ENCODE results near the gene COG7. TPM values are rescaled to one million over a fixed set of nuclear protein-coding genes. Genes with fewer than 3 reads are reported as not detected.
"Not testable (repeated sequence)": the region's sequence is repeated elsewhere in the genome, so short reads cannot be mapped to it uniquely, and the experiment has no call there.

Gene COG7
- polyA plus RNA-seq (ENCODE audit: insufficient read length in 3 of 3), result 10 to 100 TPM; 21.7 to 25.2 (median 22.8) TPM

GRCh38 chr16:23452572-23453337, at the start of gene COG7:
Gene COG7 (minus strand): TSS chr16:23453189. CDS start chr16:23452994, 195 bp downstream.
- DNase-seq (ENCODE audit: low read depth in 3 of 3, low spot score in 2 of 3), result peak; percentile 76 to 88 (median 77)

- DNase-seq (ENCODE audit: low read depth in 3 of 3, low spot score in 2 of 3), result no peak
Observed at GRCh38 chr16:23502466-23502865, 49.5 kb upstream of the COG7 start.

GRCh38 chr16:23501291-23501690, 48.3 kb upstream of the COG7 start:
- DNase-seq (ENCODE audit: low read depth in 3 of 3, low spot score in 2 of 3), result no peak

- DNase-seq (ENCODE audit: low read depth in 3 of 3, low spot score in 2 of 3), result no peak
Observed at GRCh38 chr16:23500862-23501225, 47.9 kb upstream of the COG7 start.

GRCh38 chr16:23500212-23500861, 47.3 kb upstream of the COG7 start:
- DNase-seq (ENCODE audit: low read depth in 3 of 3, low spot score in 2 of 3), result no peak

GRCh38 chr16:23499801-23500200, 46.8 kb upstream of the COG7 start:
- DNase-seq (ENCODE audit: low read depth in 3 of 3, low spot score in 2 of 3), result no peak

- no peak for DNase-seq (ENCODE audit: low read depth in 3 of 3, low spot score in 2 of 3)
Observed at GRCh38 chr16:23498863-23499262, 45.9 kb upstream of the COG7 start.

- no peak for DNase-seq (ENCODE audit: low read depth in 3 of 3, low spot score in 2 of 3)
Observed at GRCh38 chr16:23497543-23497868, 44.5 kb upstream of the COG7 start.

GRCh38 chr16:23496821-23497542, 44.0 kb upstream of the COG7 start:
- DNase-seq (ENCODE audit: low read depth in 3 of 3, low spot score in 2 of 3), result no peak

GRCh38 chr16:23495671-23496070, 42.7 kb upstream of the COG7 start:
- no peak for DNase-seq (ENCODE audit: low read depth in 3 of 3, low spot score in 2 of 3)

GRCh38 chr16:23494188-23494587, 41.2 kb upstream of the COG7 start:
- DNase-seq (ENCODE audit: low read depth in 3 of 3, low spot score in 2 of 3), result no peak

- DNase-seq (ENCODE audit: low read depth in 3 of 3, low spot score in 2 of 3), result no peak
Observed at GRCh38 chr16:23491490-23492391, 38.8 kb upstream of the COG7 start.

- DNase-seq (ENCODE audit: low read depth in 3 of 3, low spot score in 2 of 3), result no peak
Observed at GRCh38 chr16:23486480-23486879, 33.5 kb upstream of the COG7 start.

GRCh38 chr16:23485841-23486240, 32.9 kb upstream of the COG7 start:
- DNase-seq (ENCODE audit: low read depth in 3 of 3, low spot score in 2 of 3), result no peak

GRCh38 chr16:23485257-23485614, 32.2 kb upstream of the COG7 start:
- DNase-seq (ENCODE audit: low read depth in 3 of 3, low spot score in 2 of 3), result no peak

- DNase-seq (ENCODE audit: low read depth in 3 of 3, low spot score in 2 of 3), result no peak
Observed at GRCh38 chr16:23484510-23485256, 31.7 kb upstream of the COG7 start.

- DNase-seq (ENCODE audit: low read depth in 3 of 3, low spot score in 2 of 3), result not testable (repeated sequence)
Observed at GRCh38 chr16:23483492-23483891, 30.5 kb upstream of the COG7 start.

- DNase-seq (ENCODE audit: low read depth in 3 of 3, low spot score in 2 of 3), result no peak
Observed at GRCh38 chr16:23482778-23483177, 29.8 kb upstream of the COG7 start.

- no peak for DNase-seq (ENCODE audit: low read depth in 3 of 3, low spot score in 2 of 3)
Observed at GRCh38 chr16:23480257-23480656, 27.3 kb upstream of the COG7 start.

GRCh38 chr16:23479138-23479537, 26.1 kb upstream of the COG7 start:
- no peak for DNase-seq (ENCODE audit: low read depth in 3 of 3, low spot score in 2 of 3)
